IMR-90 (cell line): ENCODE results near the gene TRAF7. TPM values are rescaled to one million over a fixed set of nuclear protein-coding genes. Genes with fewer than 3 reads are reported as not detected.

Experiments
- ATAC-seq: fragments of 200-7000 bp; cut with Tn5 transposase; 2 replicates; pipeline ENCODE4 v1.9.1; 2020; ENCODE audit warnings: low read depth, mild to moderate bottlenecking, moderate library complexity
- BruUV-seq: library from RNA; stranded (reverse); fragments of 400-500 nt; replicated peaks from 2 replicates; lab custom pipeline; 2021; lab: Mats Ljungman, UMichigan
- CTCF ChIA-PET: fragments of 300-600 bp; formaldehyde crosslinking; extraction: SDS; loops from one replicate; lab custom pipeline; 2021; ENCODE audit warnings: antibody characterized with exemption; lab: Yijun Ruan, JAX
- POLR2A ChIA-PET: fragments of 300-600 bp; sonication (Branson Sonifier 250); formaldehyde crosslinking; loops from one replicate; lab custom pipeline; 2022; ENCODE audit warnings: antibody characterized with exemption; ENCODE audit not compliant: unreplicated experiment; lab: Charles Lee
- DNase-seq: peaks from one replicate; pipeline ENCODE4 v3.0.0; 2013
- H2AFZ ChIP-seq: replicated peaks from 2 replicates; pipeline ENCODE3; 2013; ENCODE audit warnings: low read length, mild to moderate bottlenecking; ENCODE audit not compliant: poor library complexity
- H2AK5ac ChIP-seq: 2 replicates; pipeline ENCODE4 v1.6.1; 2013; ENCODE audit warnings: low read depth, low read length, inconsistent platforms
- H2AK9ac ChIP-seq: replicated peaks from 2 replicates; pipeline ENCODE3; 2013; ENCODE audit warnings: mild to moderate bottlenecking, low read depth, low read length, moderate library complexity; ENCODE audit not compliant: poor library complexity
- H2BK120ac ChIP-seq: 2 replicates; pipeline ENCODE4 v1.6.1; 2013; ENCODE audit warnings: low read depth, low read length, inconsistent platforms
- H2BK15ac ChIP-seq: 3 replicates; pipeline ENCODE4 v1.6.1; 2013; ENCODE audit warnings: low read depth, low read length, inconsistent platforms
- H2BK20ac ChIP-seq: 2 replicates; pipeline ENCODE4 v1.6.1; 2013; ENCODE audit warnings: low read depth, mild to moderate bottlenecking, inconsistent platforms, low read length, moderate library complexity
- H2BK5ac ChIP-seq: 2 replicates; pipeline ENCODE4 v1.6.1; 2013; ENCODE audit warnings: mild to moderate bottlenecking, low read depth, low read length, inconsistent platforms; ENCODE audit not compliant: poor library complexity, severe bottlenecking
- H3K14ac ChIP-seq: replicated peaks from 2 replicates; pipeline ENCODE4 v1.6.1; 2013; ENCODE audit warnings: low read depth, low read length, inconsistent platforms
- H3K18ac ChIP-seq: 2 replicates; pipeline ENCODE4 v1.6.1; 2013; ENCODE audit warnings: low read depth, low read length, control low read depth
- H3K23ac ChIP-seq: 2 replicates; pipeline ENCODE4 v1.6.1; 2013; ENCODE audit warnings: low read depth, low read length, inconsistent platforms
- H3K27ac ChIP-seq: 2 replicates; pipeline ENCODE4 v1.5.1; 2013; ENCODE audit warnings: mild to moderate bottlenecking, control low read depth, low read length; ENCODE audit not compliant: insufficient read depth
- H3K27me3 ChIP-seq: 2 replicates; pipeline ENCODE4 v1.6.1; 2013; ENCODE audit warnings: low read length; ENCODE audit not compliant: control insufficient read depth, insufficient read depth
- H3K36me3 ChIP-seq: 2 replicates; pipeline ENCODE4 v1.6.1; 2013; ENCODE audit warnings: low read length, mixed read lengths; ENCODE audit not compliant: control insufficient read depth, insufficient read depth
- H3K4ac ChIP-seq: 2 replicates; pipeline ENCODE4 v1.6.1; 2013; ENCODE audit warnings: low read depth, low read length, inconsistent platforms
- H3K4me1 ChIP-seq: 2 replicates; pipeline ENCODE4 v1.6.1; 2013; ENCODE audit warnings: low read length, mixed read lengths; ENCODE audit not compliant: control insufficient read depth, insufficient read depth
- H3K4me2 ChIP-seq: 2 replicates; pipeline ENCODE4 v1.6.1; 2013; ENCODE audit warnings: low read depth, mild to moderate bottlenecking, control low read depth, low read length, moderate library complexity
- H3K4me3 ChIP-seq: 2 replicates; pipeline ENCODE4 v1.5.1; 2013; ENCODE audit warnings: low read depth, mild to moderate bottlenecking, control low read depth, low read length, moderate library complexity; ENCODE audit not compliant: insufficient read depth
- H3K56ac ChIP-seq: 2 replicates; pipeline ENCODE4 v1.6.1; 2013; ENCODE audit warnings: low read length, inconsistent platforms; ENCODE audit not compliant: insufficient read depth; ENCODE audit errors: extremely low read depth
- H3K79me1 ChIP-seq, 2 experiments: 2 replicates each; pipeline ENCODE4 v1.6.1; 2013; ENCODE audit warnings: low read length in 2 of 2, inconsistent platforms in 1 of 2, low read depth in 1 of 2
- H3K9ac ChIP-seq: 2 replicates; pipeline ENCODE4 v1.6.1; 2013; ENCODE audit warnings: low read depth, low read length, control low read depth
- H3K9me1 ChIP-seq: 2 replicates; pipeline ENCODE4 v1.6.1; 2013; ENCODE audit warnings: low read length, inconsistent platforms; ENCODE audit not compliant: insufficient read depth
- H3K9me3 ChIP-seq: 2 replicates; pipeline ENCODE4 v1.6.1; 2013; ENCODE audit warnings: low read length; ENCODE audit not compliant: control insufficient read depth, insufficient read depth
- H4K20me1 ChIP-seq: 2 replicates; pipeline ENCODE4 v1.6.1; 2013; ENCODE audit warnings: low read length, inconsistent platforms; ENCODE audit not compliant: insufficient read depth
- H4K5ac ChIP-seq: 2 replicates; pipeline ENCODE4 v1.6.1; 2013; ENCODE audit warnings: mild to moderate bottlenecking, low read depth, low read length, control low read depth
- H4K8ac ChIP-seq, 2 experiments: 2 replicates each; pipeline ENCODE4 v1.6.1; 2013; ENCODE audit warnings: low read depth in 2 of 2, low read length in 2 of 2, control low read depth in 1 of 2, inconsistent platforms in 1 of 2
- H4K91ac ChIP-seq: 2 replicates; pipeline ENCODE4 v1.6.1; 2013; ENCODE audit warnings: low read depth, low read length, inconsistent platforms; ENCODE audit not compliant: insufficient read depth
- BHLHE40 ChIP-seq: fragments of 150-350 bp; IDR thresholded peaks from 2 replicates; pipeline ENCODE4 v1.6.1; 2016; ENCODE audit warnings: mild to moderate bottlenecking, low read depth, low read length
- CEBPB ChIP-seq: IDR thresholded peaks from 2 replicates; pipeline ENCODE4 v1.6.1; 2012; ENCODE audit warnings: low read depth, low read length, improper control_type of control experiment
- CHD1 ChIP-seq: IDR thresholded peaks from 2 replicates; pipeline ENCODE4 v1.6.1; 2012; ENCODE audit warnings: low read depth, low read length, improper control_type of control experiment
- FOS ChIP-seq: fragments of 150-350 bp; IDR thresholded peaks from 2 replicates; pipeline ENCODE4 v1.6.1; 2016; ENCODE audit warnings: low read depth, low read length
- MAFK ChIP-seq: IDR thresholded peaks from 2 replicates; pipeline ENCODE4 v1.6.1; 2012; ENCODE audit warnings: low read depth, low read length, improper control_type of control experiment
- MAZ ChIP-seq: IDR thresholded peaks from 2 replicates; pipeline ENCODE4 v1.6.1; 2012; ENCODE audit warnings: low read depth, mild to moderate bottlenecking, low read length, improper control_type of control experiment, moderate library complexity, borderline replicate concordance
- MXI1 ChIP-seq: IDR thresholded peaks from 2 replicates; pipeline ENCODE4 v1.6.1; 2012; ENCODE audit warnings: low read depth, mild to moderate bottlenecking, low read length, moderate library complexity, borderline replicate concordance
- NFE2L2 ChIP-seq: fragments of 150-350 bp; IDR thresholded peaks from 2 replicates; pipeline ENCODE4 v1.6.1; 2016; ENCODE audit warnings: low read depth, mild to moderate bottlenecking, low read length
- POLR2A ChIP-seq: IDR thresholded peaks from 2 replicates; pipeline ENCODE4 v1.6.1; 2012; ENCODE audit warnings: mild to moderate bottlenecking, low read depth, low read length
- RAD21 ChIP-seq: IDR thresholded peaks from 2 replicates; pipeline ENCODE4 v1.6.1; 2012; ENCODE audit warnings: low read length, improper control_type of control experiment
- RCOR1 ChIP-seq: IDR thresholded peaks from 2 replicates; pipeline ENCODE4 v1.6.1; 2012; ENCODE audit warnings: mild to moderate bottlenecking, low read length, improper control_type of control experiment; ENCODE audit not compliant: insufficient replicate concordance
- RFX5 ChIP-seq: IDR thresholded peaks from 2 replicates; pipeline ENCODE4 v1.8.0; 2012; ENCODE audit warnings: low read depth, mild to moderate bottlenecking, low read length, moderate library complexity
- SMC3 ChIP-seq: fragments of 150-350 bp; IDR thresholded peaks from 2 replicates; pipeline ENCODE4 v1.6.1; 2016; ENCODE audit warnings: low read depth, mild to moderate bottlenecking, antibody characterized with exemption, low read length, moderate library complexity
- WGBS, 2 experiments: methylation state at CpG; one replicate each; pipeline versions ENCODE4 v1.1.5 to v1.1.7; 2013; ENCODE audit warnings: missing lambda C conversion rate in 2 of 2; ENCODE audit not compliant: insufficient read length in 1 of 2; ENCODE audit errors: extremely low coverage in 2 of 2; 5-methylcytosine and 5-hydroxymethylcytosine counted together
- dilution Hi-C: fragments of 300-500 bp; cut with HindIII; formaldehyde crosslinking; loops from one replicate; pipeline ENCODE4 v1.14.3; 2018; ENCODE audit warnings: low sequenced_read_pairs; ENCODE audit not compliant: unreplicated experiment
- in situ Hi-C: fragments of 300-500 bp; cut with MboI; formaldehyde crosslinking; loops from 3 replicates; pipeline ENCODE4 v1.14.3; 2019; ENCODE audit warnings: low sequenced_read_pairs, inconsistent platforms, mixed read lengths
- intact Hi-C: fragments of 100-400 bp; cut with micrococcal nuclease; formaldehyde crosslinking; loops from 2 replicates; pipeline ENCODE4 v1.10.0; 2022
- polyA plus RNA-seq, 3 experiments: library from polyadenylated mRNA; depleted of rRNA; stranded (reverse); fragments of >200 nt; gene quantifications; 2 replicates each; pipeline ENCODE4 v1.2.3, GENCODE V29; 2012; ENCODE audit warnings: low replicate concordance in 1 of 3
- total RNA-seq: library from RNA; depleted of rRNA; stranded (reverse); fragments of >200 nt; gene quantifications from 2 replicates; pipeline ENCODE4 v1.2.3, GENCODE V29; 2012
- TF ChIP-seq, protein P1 (sequence below): fragments of 150-350 bp; IDR thresholded peaks from 2 replicates; pipeline ENCODE4 v1.6.1; 2016; ENCODE audit warnings: low read depth, mild to moderate bottlenecking, low read length, moderate library complexity, borderline replicate concordance
- TF ChIP-seq, protein P2 (sequence below): conservative IDR thresholded peaks from 2 replicates; pipeline ENCODE4 v1.5.1; 2012; ENCODE audit warnings: mild to moderate bottlenecking, low read depth, low read length, improper control_type of control experiment
- TF ChIP-seq, protein P3 (sequence below): fragments of 150-350 bp; IDR thresholded peaks from 2 replicates; pipeline ENCODE4 v1.6.1; 2017; ENCODE audit warnings: mild to moderate bottlenecking, antibody characterized with exemption, low read length, low read depth

The TRAF7 gene
- total and polyA plus RNA-seq, 2 of the 4 experiments (the other 2 are of a cell fraction), result 29.6 to 52.6 TPM

DNA sequence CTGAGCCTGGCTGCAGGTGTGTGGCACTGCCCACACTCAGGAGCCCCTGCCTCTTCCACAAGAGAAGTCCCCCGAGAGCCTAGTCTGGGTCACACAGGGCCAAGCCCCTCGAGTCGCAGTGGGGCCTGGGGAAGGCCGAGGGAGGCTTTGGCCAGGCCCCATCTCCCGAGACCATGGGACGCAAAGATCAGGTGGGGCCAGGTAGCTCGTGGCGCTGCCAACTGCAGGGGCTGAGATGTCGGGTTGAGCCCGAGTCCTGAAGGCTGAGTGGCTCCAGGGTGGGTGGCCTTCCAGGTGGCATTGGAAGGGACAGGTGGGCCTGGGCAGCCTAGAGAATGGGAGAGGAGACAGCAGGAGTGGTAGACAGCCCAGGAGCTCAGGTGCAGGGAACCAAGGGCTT lies 6.3 kb downstream of the TRAF7 start:
- ATAC-seq, result no peak
- Histone ChIP-seq H2AFZ (no peak overlapping the region), H3K9ac (no peak overlapping the region), H3K4me1 (peaks cover 34% of the 10 kb centered on the region), H4K20me1 (peaks cover 79% of the 10 kb centered on the region), H3K36me3 (peaks cover 16% of the 10 kb centered on the region), H3K4me3 (no peak overlapping the region), H3K9me3 (no peaks in the 10 kb centered on the region), H2AK9ac (peak overlapping the region; percentile 72), H2BK20ac (no peak overlapping the region), H3K18ac (no peak overlapping the region), H3K4me2 (no peak overlapping the region), H2AK5ac (no peak overlapping the region), H4K91ac (no peak overlapping the region), H3K14ac (no peak overlapping the region), H3K9me1 (0 out of 2 replicates have a peak, but pooled peaks cover 8% of the 10 kb centered on the region), H4K5ac (no peak overlapping the region), H2BK15ac (no peak overlapping the region), H4K8ac (no peak overlapping the region), H3K4ac (no peak overlapping the region), H3K27ac (peak overlapping the region; percentile 34; the same call in 1 of the 2 replicates), H3K79me1 (peaks cover 0 to 71% of the 10 kb centered on the region in 2 experiments; a peak in 3 of 4 replicates), H3K23ac (no peak overlapping the region), H3K27me3 (no peaks in the 10 kb centered on the region), H2BK5ac (peak overlapping the region; percentile 42), H3K56ac (no peak overlapping the region), H2BK120ac (no peak overlapping the region)
- in situ Hi-C loops (no loop called here), intact Hi-C loops (no loop called here), dilution Hi-C loops (no loop called here)
- DNase-seq, result no peak
- ChIA-PET CTCF (no interaction called here), POLR2A (no interaction called here)
- 90% methylated on average over 2 of the region's 10 CpGs; no CpG with 5 or more reads in 1 of the 2 experiments for WGBS, 2 experiments
- TF ChIP-seq FOS (no peak), RFX5 (no peak), MAZ (no peak), RAD21 (no peak), POLR2A (no peak), MAFK (no peak), CHD1 (no peak), MXI1 (no peak), SMC3 (no peak), RCOR1 (no peak), NFE2L2 (no peak), BHLHE40 (no peak), CEBPB (no peak)
- TF ChIP-seq, protein P1, sequence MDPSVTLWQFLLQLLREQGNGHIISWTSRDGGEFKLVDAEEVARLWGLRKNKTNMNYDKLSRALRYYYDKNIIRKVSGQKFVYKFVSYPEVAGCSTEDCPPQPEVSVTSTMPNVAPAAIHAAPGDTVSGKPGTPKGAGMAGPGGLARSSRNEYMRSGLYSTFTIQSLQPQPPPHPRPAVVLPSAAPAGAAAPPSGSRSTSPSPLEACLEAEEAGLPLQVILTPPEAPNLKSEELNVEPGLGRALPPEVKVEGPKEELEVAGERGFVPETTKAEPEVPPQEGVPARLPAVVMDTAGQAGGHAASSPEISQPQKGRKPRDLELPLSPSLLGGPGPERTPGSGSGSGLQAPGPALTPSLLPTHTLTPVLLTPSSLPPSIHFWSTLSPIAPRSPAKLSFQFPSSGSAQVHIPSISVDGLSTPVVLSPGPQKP, result no peak
- TF ChIP-seq, protein P2, sequence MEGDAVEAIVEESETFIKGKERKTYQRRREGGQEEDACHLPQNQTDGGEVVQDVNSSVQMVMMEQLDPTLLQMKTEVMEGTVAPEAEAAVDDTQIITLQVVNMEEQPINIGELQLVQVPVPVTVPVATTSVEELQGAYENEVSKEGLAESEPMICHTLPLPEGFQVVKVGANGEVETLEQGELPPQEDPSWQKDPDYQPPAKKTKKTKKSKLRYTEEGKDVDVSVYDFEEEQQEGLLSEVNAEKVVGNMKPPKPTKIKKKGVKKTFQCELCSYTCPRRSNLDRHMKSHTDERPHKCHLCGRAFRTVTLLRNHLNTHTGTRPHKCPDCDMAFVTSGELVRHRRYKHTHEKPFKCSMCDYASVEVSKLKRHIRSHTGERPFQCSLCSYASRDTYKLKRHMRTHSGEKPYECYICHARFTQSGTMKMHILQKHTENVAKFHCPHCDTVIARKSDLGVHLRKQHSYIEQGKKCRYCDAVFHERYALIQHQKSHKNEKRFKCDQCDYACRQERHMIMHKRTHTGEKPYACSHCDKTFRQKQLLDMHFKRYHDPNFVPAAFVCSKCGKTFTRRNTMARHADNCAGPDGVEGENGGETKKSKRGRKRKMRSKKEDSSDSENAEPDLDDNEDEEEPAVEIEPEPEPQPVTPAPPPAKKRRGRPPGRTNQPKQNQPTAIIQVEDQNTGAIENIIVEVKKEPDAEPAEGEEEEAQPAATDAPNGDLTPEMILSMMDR, result no peak
- TF ChIP-seq, protein P3, sequence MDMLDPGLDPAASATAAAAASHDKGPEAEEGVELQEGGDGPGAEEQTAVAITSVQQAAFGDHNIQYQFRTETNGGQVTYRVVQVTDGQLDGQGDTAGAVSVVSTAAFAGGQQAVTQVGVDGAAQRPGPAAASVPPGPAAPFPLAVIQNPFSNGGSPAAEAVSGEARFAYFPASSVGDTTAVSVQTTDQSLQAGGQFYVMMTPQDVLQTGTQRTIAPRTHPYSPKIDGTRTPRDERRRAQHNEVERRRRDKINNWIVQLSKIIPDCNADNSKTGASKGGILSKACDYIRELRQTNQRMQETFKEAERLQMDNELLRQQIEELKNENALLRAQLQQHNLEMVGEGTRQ, result no peak
- BruUV-seq, result no TSS peak
